Sigmoid colon (tissue), 4 donors: ENCODE measurements around the gene WDR86.

Experiments used
- POLR2AphosphoS5 ChIP-seq, 4 donors: sonication (generic); formaldehyde crosslinking; IDR thresholded peaks; one replicate each; pipeline ENCODE4 v1.6.1; 2017; ENCODE audit warnings: antibody characterized with exemption in 4 of 4
- TF ChIP-seq, protein P1 (sequence below), 4 experiments: fragments of 450-650 bp in 3 of 4; fragments of 200-600 bp in 1 of 4; IDR thresholded peaks; one replicate each; pipeline ENCODE4 v1.5.1; 2016 to 2019; ENCODE audit warnings: antibody characterized with exemption in 4 of 4, mild to moderate bottlenecking in 3 of 4, moderate library complexity in 2 of 4

- TF ChIP-seq, protein P1, sequence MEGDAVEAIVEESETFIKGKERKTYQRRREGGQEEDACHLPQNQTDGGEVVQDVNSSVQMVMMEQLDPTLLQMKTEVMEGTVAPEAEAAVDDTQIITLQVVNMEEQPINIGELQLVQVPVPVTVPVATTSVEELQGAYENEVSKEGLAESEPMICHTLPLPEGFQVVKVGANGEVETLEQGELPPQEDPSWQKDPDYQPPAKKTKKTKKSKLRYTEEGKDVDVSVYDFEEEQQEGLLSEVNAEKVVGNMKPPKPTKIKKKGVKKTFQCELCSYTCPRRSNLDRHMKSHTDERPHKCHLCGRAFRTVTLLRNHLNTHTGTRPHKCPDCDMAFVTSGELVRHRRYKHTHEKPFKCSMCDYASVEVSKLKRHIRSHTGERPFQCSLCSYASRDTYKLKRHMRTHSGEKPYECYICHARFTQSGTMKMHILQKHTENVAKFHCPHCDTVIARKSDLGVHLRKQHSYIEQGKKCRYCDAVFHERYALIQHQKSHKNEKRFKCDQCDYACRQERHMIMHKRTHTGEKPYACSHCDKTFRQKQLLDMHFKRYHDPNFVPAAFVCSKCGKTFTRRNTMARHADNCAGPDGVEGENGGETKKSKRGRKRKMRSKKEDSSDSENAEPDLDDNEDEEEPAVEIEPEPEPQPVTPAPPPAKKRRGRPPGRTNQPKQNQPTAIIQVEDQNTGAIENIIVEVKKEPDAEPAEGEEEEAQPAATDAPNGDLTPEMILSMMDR (IDR thresholded peaks at IDR 0.05): no peak
- TF ChIP-seq POLR2AphosphoS5 (IDR thresholded peaks at IDR 0.05): no peak
Observed at GRCh38 chr7:151413241-151413640, 3.4 kb upstream of the WDR86 start.
